HepG2 (cell line): Measurements from ENCODE around the gene HSPB6. TPM values are rescaled to one million over a fixed set of nuclear protein-coding genes. Genes with fewer than 3 reads are reported as not detected.

Source experiments
- ATAC-seq: fragments of 200-7000 bp; cut with Tn5 transposase; 3 replicates; pipeline ENCODE4 v1.9.1; 2020; ENCODE audit warnings: mild to moderate bottlenecking, moderate library complexity
- BruUV-seq: library from RNA; stranded (reverse); fragments of 400-500 nt; replicated peaks from 2 replicates; lab custom pipeline; 2021; lab: Mats Ljungman, UMichigan
- CTCF ChIA-PET: fragments of 300-600 bp; formaldehyde crosslinking; extraction: SDS; loops from one replicate; lab custom pipeline; 2021; ENCODE audit warnings: low total read pairs, inconsistent platforms, low intra/inter-chr PET ratio; lab: Yijun Ruan, JAX
- POLR2A ChIA-PET: fragments of 350-600 bp; sonication (Branson Sonifier 250); formaldehyde crosslinking; loops from one replicate; lab custom pipeline; 2020; ENCODE audit warnings: antibody characterized with exemption, inconsistent platforms; lab: Yijun Ruan, JAX
- DNase-seq: peaks from one replicate; pipeline ENCODE4 v3.0.0-alpha.2; 2015; ENCODE audit warnings: low spot score
- FAIRE-seq: peaks from 3 replicates; lab custom pipeline; 2011; peaks lifted over from hg19 to GRCh38; lab: Jason Lieb, UNC
- H2AFZ ChIP-seq: one replicate; pipeline ENCODE4 v1.6.1; 2011; ENCODE audit warnings: low read length, inconsistent platforms
- H3K27ac ChIP-seq: fragments of 300-600 bp; 3 replicates; pipeline ENCODE4 v1.8.0; 2011; ENCODE audit warnings: mixed run types, mild to moderate bottlenecking, mixed read lengths, low read length, inconsistent platforms; ENCODE audit not compliant: insufficient read depth; ENCODE audit errors: extremely low read length
- H3K27me3 ChIP-seq, 2 experiments: fragments of 200-600 bp in 1 of 2; 2 replicates in 1 of 2; 3 replicates in 1 of 2; pipeline versions ENCODE4 v1.6.0 to v1.8.0; 2011; ENCODE audit warnings: low read length in 2 of 2, mild to moderate bottlenecking in 2 of 2, moderate library complexity in 2 of 2, inconsistent platforms in 1 of 2; ENCODE audit not compliant: insufficient read depth in 2 of 2, control insufficient read depth in 1 of 2
- H3K36me3 ChIP-seq, 2 experiments: fragments of 200-600 bp in 1 of 2; replicated peaks in 1 of 2; 2 replicates in 1 of 2; 3 replicates in 1 of 2; pipeline versions ENCODE4 v1.5.1 to v1.8.0; 2011; ENCODE audit warnings: low read length in 2 of 2, inconsistent platforms in 1 of 2; ENCODE audit not compliant: insufficient read depth in 2 of 2, control insufficient read depth in 1 of 2
- H3K4me1 ChIP-seq: 2 replicates; pipeline ENCODE4 v1.5.1; 2012; ENCODE audit warnings: low read length, inconsistent platforms; ENCODE audit not compliant: insufficient read depth
- H3K4me2 ChIP-seq: 2 replicates; pipeline ENCODE4 v1.6.0; 2011; ENCODE audit warnings: low read depth, low read length, inconsistent platforms
- H3K4me3 ChIP-seq, 3 experiments: fragments of 200-600 bp in 1 of 3; sonication (generic), shearing (Covaris generic) in 1 of 3; replicated peaks in 1 of 3; 2 replicates each; pipeline ENCODE4 v1.5.1; 2011 to 2016; ENCODE audit warnings: low read length in 3 of 3, inconsistent platforms in 2 of 3, low read depth in 2 of 3, mild to moderate bottlenecking in 2 of 3, control low read depth in 1 of 3, mixed read lengths in 1 of 3; ENCODE audit not compliant: insufficient read depth in 1 of 3
- H3K79me2 ChIP-seq: one replicate; pipeline ENCODE4 v1.6.1; 2011; ENCODE audit warnings: low read length, inconsistent platforms; ENCODE audit not compliant: insufficient read depth
- H3K9ac ChIP-seq: 2 replicates; pipeline ENCODE4 v1.6.0; 2011; ENCODE audit warnings: mild to moderate bottlenecking, low read depth, low read length, inconsistent platforms; ENCODE audit not compliant: insufficient read depth
- H3K9me3 ChIP-seq: 2 replicates; pipeline ENCODE4 v1.5.1; 2012; ENCODE audit warnings: mild to moderate bottlenecking, low read length
- H4K20me1 ChIP-seq: 2 replicates; pipeline ENCODE4 v1.6.0; 2011; ENCODE audit warnings: inconsistent platforms, mild to moderate bottlenecking, low read length, moderate library complexity; ENCODE audit not compliant: insufficient read depth
- ATF6 ChIP-seq: sonication (generic); formaldehyde crosslinking; conservative IDR thresholded peaks from 2 replicates; pipeline ENCODE4 v1.4.0; 2020; ENCODE audit warnings: missing genetic modification reagents
- CREB3 ChIP-seq: sonication (generic); formaldehyde crosslinking; IDR thresholded peaks from 2 replicates; pipeline ENCODE4 v1.5.0; 2020; ENCODE audit warnings: missing genetic modification reagents
- IKZF1 ChIP-seq: fragments of 450-650 bp; IDR thresholded peaks from 2 replicates; pipeline ENCODE4 v1.7.1; 2016
- KDM6A ChIP-seq: IDR thresholded peaks from 2 replicates; pipeline ENCODE4 v1.6.1; 2016; ENCODE audit warnings: low read depth
- MAFF ChIP-seq: IDR thresholded peaks from 2 replicates; pipeline ENCODE4 v1.6.1; 2011; ENCODE audit warnings: low read depth, low read length, improper control_type of control experiment
- MTA3 ChIP-seq: sonication (generic); formaldehyde crosslinking; IDR thresholded peaks from 2 replicates; pipeline ENCODE4 v1.4.0; 2020; ENCODE audit warnings: missing genetic modification reagents
- PATZ1 ChIP-seq: sonication (generic); formaldehyde crosslinking; IDR thresholded peaks from 2 replicates; pipeline ENCODE4 v1.4.0; 2020; ENCODE audit warnings: missing genetic modification reagents
- SP4 ChIP-seq: sonication (generic); formaldehyde crosslinking; IDR thresholded peaks from 2 replicates; pipeline ENCODE4 v1.8.1; 2023; ENCODE audit warnings: mild to moderate bottlenecking, missing genetic modification reagents
- U2AF1 ChIP-seq: fragments of 200-400 bp; formaldehyde crosslinking; optimal IDR thresholded peaks from 2 replicates; pipeline ENCODE3; 2017; ENCODE audit warnings: mild to moderate bottlenecking, low read depth, low read length
- ZNF18 ChIP-seq: sonication (generic); formaldehyde crosslinking; IDR thresholded peaks from 2 replicates; pipeline ENCODE4 v1.8.0; 2022; ENCODE audit warnings: mild to moderate bottlenecking, missing genetic modification reagents; ENCODE audit not compliant: insufficient replicate concordance
- ZNF207 ChIP-seq: fragments of 450-650 bp; IDR thresholded peaks from 2 replicates; pipeline ENCODE4 v1.6.1; 2016; ENCODE audit warnings: antibody characterized with exemption, borderline replicate concordance
- ZNF44 ChIP-seq: sonication (generic); formaldehyde crosslinking; IDR thresholded peaks from 2 replicates; pipeline ENCODE4 v1.5.1; 2020; ENCODE audit warnings: mild to moderate bottlenecking, missing genetic modification reagents
- ZNF569 ChIP-seq: sonication (generic); formaldehyde crosslinking; IDR thresholded peaks from 2 replicates; pipeline ENCODE4 v1.5.0; 2020; ENCODE audit warnings: mild to moderate bottlenecking, missing genetic modification reagents, moderate library complexity, borderline replicate concordance
- WGBS: methylation state at CpG from one replicate; pipeline ENCODE4 v1.1.6; 2017; ENCODE audit warnings: low lambda C conversion rate; 5-methylcytosine and 5-hydroxymethylcytosine counted together
- in situ Hi-C: cut with HindIII; loops from 2 replicates; pipeline ENCODE4 v1.10.0; 2017; ENCODE audit warnings: low pct_unique_long_range_greater_than_20kb; ENCODE audit not compliant: extremely low pct_ligation_motif_present
- intact Hi-C: fragments of 100-400 bp; cut with micrococcal nuclease; formaldehyde crosslinking; loops from one replicate; pipeline ENCODE4 v1.10.0; 2022; ENCODE audit not compliant: unreplicated experiment
- polyA plus RNA-seq, 8 experiments: library from polyadenylated mRNA; depleted of rRNA in 3 of 8; stranded (reverse) in 7 of 8; unstranded in 1 of 8; fragments of >200 nt; fragmentation: Illumina TruSeq in 4 of 8; extraction: Trizol in 4 of 8; gene quantifications; 2 replicates each; pipeline versions ENCODE4 v1.2.1 to v1.2.3, GENCODE V29; 2011 to 2016; ENCODE audit warnings: low read depth in 4 of 8, missing spikeins in 1 of 8, mixed read lengths in 1 of 8; ENCODE audit not compliant: insufficient read depth in 1 of 8
- total RNA-seq, 5 experiments: library from RNA; depleted of rRNA; stranded (reverse); fragments of >200 nt; fragmentation: Illumina TruSeq; extraction: Trizol; gene quantifications; 2 replicates each; pipeline ENCODE4 v1.2.3, GENCODE V29; 2016; ENCODE audit warnings: low read depth in 1 of 5
- TF ChIP-seq, protein P1 (sequence below): sonication (generic); formaldehyde crosslinking; IDR thresholded peaks from 2 replicates; pipeline ENCODE4 v1.5.0; 2020; ENCODE audit warnings: mild to moderate bottlenecking, missing genetic modification reagents

The HSPB6 gene
- total and polyA plus RNA-seq, 2 of the 13 experiments (the other 11 are each of a cell fraction or from before 2014, with no cell fraction given): 0.18 TPM; not detected in 1

GRCh38 chr19:35743640-35744429, 13.0 kb downstream of the HSPB6 start:
- FAIRE-seq (no peak), ATAC-seq (no peak), DNase-seq (no peak)
- peak overlapping the region; percentile 94 for H3K4me2 ChIP-seq
- H3K4me3 ChIP-seq: peak overlapping the region in 2 of 3 experiments; percentile 82 to 88; a peak in 4 of 6 replicates
- peaks cover 4% of the 10 kb centered on the region in 2 experiments; a peak in 3 of 5 replicates for H3K36me3 ChIP-seq
- in situ Hi-C loops (no loop called here), intact Hi-C loops (loop anchor here (1.0 to 10.0 kb wide), 2 partner anchors 49 to 187 kb away; no protein-coding TSS in a partner anchor)
- peak overlapping the region; percentile 84; the same call in 1 of the 2 replicates for H3K9ac ChIP-seq
- no peaks in the 10 kb centered on the region for H3K9me3 ChIP-seq
- H3K27ac ChIP-seq: no peak overlapping the region
- no peaks in the 10 kb centered on the region; a peak in 1 of 5 replicates for H3K27me3 ChIP-seq
- BruUV-seq: no TSS peak
- no peaks in the 10 kb centered on the region for H4K20me1 ChIP-seq
- peaks cover 48% of the 10 kb centered on the region for H3K4me1 ChIP-seq
- ChIA-PET CTCF (no interaction called here), POLR2A (interaction anchor here (0.8 to 1.9 kb wide), 4 partner anchors 42 to 233 kb away, joined by 3 to 8 read pairs (median 4); no protein-coding TSS in a partner anchor)
- 91% methylated on average over 14 of the region's 19 CpGs for WGBS
- no peak overlapping the region for H2AFZ ChIP-seq
- peaks cover 12% of the 10 kb centered on the region for H3K79me2 ChIP-seq
- no peak for TF ChIP-seq ATF6
- TF ChIP-seq ZNF569 (CRISPR knock-in tag): no peak
- no peak for TF ChIP-seq ZNF207
- no peak for TF ChIP-seq U2AF1
- TF ChIP-seq MTA3: no peak
- TF ChIP-seq IKZF1: no peak
- TF ChIP-seq ZNF18 (CRISPR knock-in tag): no peak
- no peak for TF ChIP-seq PATZ1 (CRISPR knock-in tag)
- TF ChIP-seq, protein P1, sequence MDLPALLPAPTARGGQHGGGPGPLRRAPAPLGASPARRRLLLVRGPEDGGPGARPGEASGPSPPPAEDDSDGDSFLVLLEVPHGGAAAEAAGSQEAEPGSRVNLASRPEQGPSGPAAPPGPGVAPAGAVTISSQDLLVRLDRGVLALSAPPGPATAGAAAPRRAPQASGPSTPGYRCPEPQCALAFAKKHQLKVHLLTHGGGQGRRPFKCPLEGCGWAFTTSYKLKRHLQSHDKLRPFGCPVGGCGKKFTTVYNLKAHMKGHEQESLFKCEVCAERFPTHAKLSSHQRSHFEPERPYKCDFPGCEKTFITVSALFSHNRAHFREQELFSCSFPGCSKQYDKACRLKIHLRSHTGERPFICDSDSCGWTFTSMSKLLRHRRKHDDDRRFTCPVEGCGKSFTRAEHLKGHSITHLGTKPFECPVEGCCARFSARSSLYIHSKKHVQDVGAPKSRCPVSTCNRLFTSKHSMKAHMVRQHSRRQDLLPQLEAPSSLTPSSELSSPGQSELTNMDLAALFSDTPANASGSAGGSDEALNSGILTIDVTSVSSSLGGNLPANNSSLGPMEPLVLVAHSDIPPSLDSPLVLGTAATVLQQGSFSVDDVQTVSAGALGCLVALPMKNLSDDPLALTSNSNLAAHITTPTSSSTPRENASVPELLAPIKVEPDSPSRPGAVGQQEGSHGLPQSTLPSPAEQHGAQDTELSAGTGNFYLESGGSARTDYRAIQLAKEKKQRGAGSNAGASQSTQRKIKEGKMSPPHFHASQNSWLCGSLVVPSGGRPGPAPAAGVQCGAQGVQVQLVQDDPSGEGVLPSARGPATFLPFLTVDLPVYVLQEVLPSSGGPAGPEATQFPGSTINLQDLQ (CRISPR knock-in tag): no peak
- TF ChIP-seq ZNF44 (CRISPR knock-in tag): no peak
- TF ChIP-seq SP4 (CRISPR knock-in tag): no peak
- TF ChIP-seq KDM6A (CRISPR knock-in tag): no peak
- TF ChIP-seq CREB3: no peak
- no peak for TF ChIP-seq MAFF
